Panc1 (cell line): ENCODE data around the gene DCAKD. TPM values are rescaled to one million over a fixed set of nuclear protein-coding genes. Genes with fewer than 3 reads are reported as not detected.
A peak's percentile ranks its signal among the peaks of the same experiment; 100 is the strongest.

Experiments
- ATAC-seq: fragments of 200-7000 bp; cut with Tn5 transposase; 2 replicates; pipeline ENCODE4 v1.9.1; 2020; ENCODE audit warnings: mild to moderate bottlenecking, moderate library complexity
- BruUV-seq: library from RNA; stranded (reverse); fragments of 400-500 nt; replicated peaks from 2 replicates; lab custom pipeline; 2021; lab: Mats Ljungman, UMichigan
- CTCF ChIA-PET: fragments of 300-600 bp; sonication (Branson Sonifier 250); formaldehyde crosslinking; loops from one replicate; lab custom pipeline; 2022; ENCODE audit warnings: antibody characterized with exemption; lab: Charles Lee
- POLR2A ChIA-PET: fragments of 300-600 bp; sonication (Branson Sonifier 250); formaldehyde crosslinking; loops from one replicate; lab custom pipeline; 2022; ENCODE audit warnings: antibody characterized with exemption; lab: Charles Lee
- DNase-seq: peaks from one replicate; pipeline ENCODE4 v3.0.0-alpha.2; 2010; ENCODE audit warnings: low read depth, low spot score
- H3K27ac ChIP-seq: 2 replicates; pipeline ENCODE4 v1.5.1; 2011; ENCODE audit warnings: mild to moderate bottlenecking, low read length, inconsistent platforms
- H3K27me3 ChIP-seq: fragments of 200-500 bp; sonication (Bioruptor generic); 2 replicates; pipeline ENCODE4 v1.6.0; 2014; ENCODE audit warnings: low read length, inconsistent platforms; ENCODE audit not compliant: control insufficient read depth, insufficient read depth
- H3K36me3 ChIP-seq: fragments of 200-500 bp; sonication (Bioruptor generic); 2 replicates; pipeline ENCODE4 v1.5.1; 2014; ENCODE audit warnings: inconsistent platforms, mild to moderate bottlenecking, low read length, moderate library complexity; ENCODE audit not compliant: control insufficient read depth, insufficient read depth
- H3K4me1 ChIP-seq: 2 replicates; pipeline ENCODE4 v1.5.1; 2011; ENCODE audit warnings: inconsistent platforms, mild to moderate bottlenecking, low read length, moderate library complexity; ENCODE audit not compliant: control insufficient read depth, insufficient read depth
- H3K4me3 ChIP-seq, 2 experiments: 2 replicates each; pipeline ENCODE4 v1.5.1; 2011 to 2012; ENCODE audit warnings: low read depth in 2 of 2, low read length in 2 of 2, mild to moderate bottlenecking in 2 of 2, inconsistent platforms in 1 of 2, moderate library complexity in 1 of 2
- H3K9me3 ChIP-seq: fragments of 200-500 bp; sonication (Bioruptor generic); 2 replicates; pipeline ENCODE4 v1.5.1; 2014; ENCODE audit warnings: low read depth, mild to moderate bottlenecking, inconsistent platforms, low read length, moderate library complexity; ENCODE audit not compliant: control insufficient read depth, insufficient read depth
- CTCF ChIP-seq: fragments of 450-650 bp; IDR thresholded peaks from 2 replicates; pipeline ENCODE4 v1.5.1; 2017; ENCODE audit warnings: mild to moderate bottlenecking
- POLR2AphosphoS5 ChIP-seq: IDR thresholded peaks from 2 replicates; pipeline ENCODE4 v1.6.1; 2012; ENCODE audit warnings: mild to moderate bottlenecking, low read depth, low read length, moderate library complexity
- REST ChIP-seq, 2 experiments: IDR thresholded peaks; 2 replicates each; pipeline ENCODE4 v1.6.1; 2011 to 2012; ENCODE audit warnings: low read depth in 2 of 2, control low read depth in 1 of 2, low read length in 1 of 2, mild to moderate bottlenecking in 1 of 2, moderate library complexity in 1 of 2; ENCODE audit not compliant: insufficient read depth in 1 of 2
- SIN3A ChIP-seq: IDR thresholded peaks from 2 replicates; pipeline ENCODE4 v1.6.1; 2012; ENCODE audit warnings: low read depth, mild to moderate bottlenecking, low read length, moderate library complexity, borderline replicate concordance; ENCODE audit not compliant: insufficient read depth
- TCF7L2 ChIP-seq: IDR thresholded peaks from 2 replicates; pipeline ENCODE4 v1.6.1; 2011; ENCODE audit warnings: mild to moderate bottlenecking, low read depth, low read length, inconsistent platforms
- in situ Hi-C: cut with HindIII; loops from 2 replicates; pipeline ENCODE4 v1.10.0; 2016; ENCODE audit warnings: low sequenced_read_pairs, low pct_unique_long_range_greater_than_20kb
- intact Hi-C: fragments of 100-400 bp; cut with micrococcal nuclease; formaldehyde crosslinking; loops from one replicate; pipeline ENCODE4 v1.10.0; 2022; ENCODE audit not compliant: unreplicated experiment
- total RNA-seq: library from RNA; stranded (reverse); gene quantifications from one replicate; pipeline ENCODE4 v1.2.1, GENCODE V29; 2021; ENCODE audit not compliant: unreplicated experiment

DCAKD gene
- total RNA-seq, 1 experiment from 2014 or later = 24.3 TPM

- intact Hi-C loops = no loop called here
- Histone ChIP-seq H3K27me3 (no peaks in the 10 kb centered on the region), H3K4me3 (peak overlapping the region; percentile 90 to 99), H3K36me3 (peaks cover 8% of the 10 kb centered on the region; the same call in 1 of the 2 replicates), H3K4me1 (peaks cover 18% of the 10 kb centered on the region), H3K27ac (peak overlapping the region; percentile 97), H3K9me3 (no peaks in the 10 kb centered on the region)
- POLR2A ChIA-PET = interaction anchor here (0.6 to 0.7 kb wide), 2 partner anchors 15 to 88 kb away, joined by 3 to 5 read pairs; no protein-coding TSS in a partner anchor
- CTCF ChIA-PET = interaction anchor here (0.6 kb wide), 1 partner anchor 12 kb away, joined by 4 read pairs; no protein-coding TSS in a partner anchor
- in situ Hi-C loops = no loop called here
- BruUV-seq = TSS peak; percentile 92
- ATAC-seq = no peak
- TF ChIP-seq SIN3A (no peak), POLR2AphosphoS5 (no peak), CTCF (no peak), REST (IDR thresholded peaks at IDR 0.05; ENCODE audit: insufficient read depth in 1 of 2, low read depth in 2 of 2, low read length in 1 of 2) (no peak), TCF7L2 (no peak)
- DNase-seq = no peak
Observed at GRCh38 chr17:45061606-45062205, 10.3 kb upstream of the DCAKD start.

GRCh38 chr17:45060797-45061605 is 9.6 kb upstream of the DCAKD start, which contains the start of gene NMT1:
Gene NMT1, plus strand, starts transcription at chr17:45061317. Its CDS starts 13 bp downstream, at chr17:45061330.
- BruUV-seq = no TSS peak
- CTCF ChIA-PET = interaction anchor here (0.6 kb wide), 1 partner anchor 12 kb away, joined by 4 read pairs; no protein-coding TSS in a partner anchor
- DNase-seq (peak; percentile 95), ATAC-seq (peak; percentile 97)
- Histone ChIP-seq H3K27ac (peak within 1 kb of the TSS; percentile 97), H3K4me1 (peaks cover 18% of the 10 kb centered on the region), H3K4me3 (peak within 1 kb of the TSS; percentile 90 to 99), H3K9me3 (no peaks in the 10 kb centered on the region), H3K27me3 (no peaks in the 10 kb centered on the region), H3K36me3 (peaks cover 8% of the 10 kb centered on the region; the same call in 1 of the 2 replicates)
- intact Hi-C loops = no loop called here
- in situ Hi-C loops = no loop called here
- POLR2A ChIA-PET = interaction anchor here (0.6 to 0.7 kb wide), 2 partner anchors 16 to 89 kb away, joined by 3 to 5 read pairs; no protein-coding TSS in a partner anchor
- TF ChIP-seq CTCF (no peak), REST (IDR thresholded peaks at IDR 0.05; ENCODE audit: insufficient read depth in 1 of 2, low read depth in 2 of 2, low read length in 1 of 2) (no peak), POLR2AphosphoS5 (peak; percentile 70; the same call in 1 of the 2 replicates), TCF7L2 (peak; percentile 84), SIN3A (0 out of 2 replicates have a peak, but pooled peaks have one; percentile 38)
